ENCODE measurements around the gene PALM. TPM values are rescaled to one million over a fixed set of nuclear protein-coding genes. Genes with fewer than 3 reads are reported as not detected.
A peak's percentile ranks its signal among the peaks of the same experiment; 100 is the strongest.
"Not testable (repeated sequence)": the region's sequence is repeated elsewhere in the genome, so short reads cannot be mapped to it uniquely, and the experiment has no call there.

The PALM gene
- total RNA-seq, 4 donors from 2014 or later, result 12.6 to 91.0 (median 42.2) TPM

- no peaks in the 10 kb centered on the region for H3K36me3 ChIP-seq
- TF ChIP-seq POLR2A (IDR thresholded peaks at IDR 0.05), result no peak
- TF ChIP-seq CTCF (IDR thresholded peaks at IDR 0.05), result no peak
- DNase-seq, result no peak
- H3K27ac ChIP-seq, result peak overlapping the region; percentile 36 to 69
- no peak overlapping the region for H3K4me3 ChIP-seq
- H3K4me1 ChIP-seq, result no peaks in the 10 kb centered on the region
- no peaks in the 10 kb centered on the region for H3K9me3 ChIP-seq
- intact Hi-C loops (cut with DNase I; ENCODE audit: low total_unique reads), result no loop called here
- no peaks in the 10 kb centered on the region for H3K27me3 ChIP-seq
These were observed 18.5 kb downstream of the PALM start for GRCh38 chr19:726993-727956.

GRCh38 chr19:728011-728410 is 19.3 kb downstream of the PALM start:
- Histone ChIP-seq H3K9me3 (no peaks in the 10 kb centered on the region), H3K4me3 (no peak overlapping the region), H3K27me3 (no peaks in the 10 kb centered on the region), H3K36me3 (no peaks in the 10 kb centered on the region), H3K27ac (peak overlapping the region; percentile 36 to 69), H3K4me1 (no peaks in the 10 kb centered on the region)
- TF ChIP-seq CTCF (IDR thresholded peaks at IDR 0.05), result no peak
- TF ChIP-seq POLR2A (IDR thresholded peaks at IDR 0.05), result no peak
- peak; percentile 43 to 77 for DNase-seq
- intact Hi-C loops (cut with DNase I; ENCODE audit: low total_unique reads), result no loop called here

GRCh38 chr19:729564-729963 is 20.8 kb downstream of the PALM start:
- H3K4me1 ChIP-seq; DNase-seq; H3K27ac ChIP-seq; H3K36me3 ChIP-seq; H3K27me3 ChIP-seq; intact Hi-C loops (cut with DNase I; ENCODE audit: low total_unique reads); H3K4me3 ChIP-seq; H3K9me3 ChIP-seq: not testable (repeated sequence)

- no peak for DNase-seq
These were observed 21.4 kb downstream of the PALM start for GRCh38 chr19:729965-730668.

GRCh38 chr19:731000-731399 is 22.3 kb downstream of the PALM start:
- H3K27ac ChIP-seq, result no peak overlapping the region
- intact Hi-C loops (cut with DNase I; ENCODE audit: low total_unique reads), result loop anchor here (5.0 kb wide), 1 partner anchor 64 kb away; no protein-coding TSS in a partner anchor
- no peak for TF ChIP-seq POLR2A (IDR thresholded peaks at IDR 0.05)
- no peak for TF ChIP-seq CTCF (IDR thresholded peaks at IDR 0.05)
- H3K27me3 ChIP-seq, result no peaks in the 10 kb centered on the region
- no peaks in the 10 kb centered on the region for H3K4me1 ChIP-seq
- no peaks in the 10 kb centered on the region for H3K36me3 ChIP-seq
- no peak overlapping the region for H3K4me3 ChIP-seq
- no peak for DNase-seq
- no peaks in the 10 kb centered on the region for H3K9me3 ChIP-seq

More at GRCh38 chr19:729965-730668, 21.4 kb downstream of the PALM start:
- Histone ChIP-seq H3K4me1 (no peaks in the 10 kb centered on the region), H3K27me3 (no peaks in the 10 kb centered on the region), H3K4me3 (no peak overlapping the region), H3K27ac (no peak overlapping the region), H3K36me3 (no peaks in the 10 kb centered on the region), H3K9me3 (no peaks in the 10 kb centered on the region)
- TF ChIP-seq CTCF (IDR thresholded peaks at IDR 0.05) (no peak), POLR2A (IDR thresholded peaks at IDR 0.05) (no peak)
- intact Hi-C loops (cut with DNase I; ENCODE audit: low total_unique reads), result loop anchor here (5.0 kb wide), 1 partner anchor 63 kb away; no protein-coding TSS in a partner anchor
